Breast epithelium (tissue), 3 donors: ENCODE measurements around the gene DPY19L1.
"Not testable (repeated sequence)": the region's sequence is repeated elsewhere in the genome, so short reads cannot be mapped to it uniquely, and the experiment has no call there.

Experiments
- CTCF ChIP-seq, 3 donors: fragments of 450-650 bp; IDR thresholded peaks; one replicate each; pipeline ENCODE4 v1.5.1; 2016 to 2017; ENCODE audit warnings: antibody characterized with exemption in 3 of 3, mild to moderate bottlenecking in 3 of 3, moderate library complexity in 3 of 3
- POLR2A ChIP-seq: fragments of 450-650 bp; IDR thresholded peaks from one replicate; pipeline ENCODE4 v1.6.1; 2016; ENCODE audit warnings: antibody characterized with exemption, mild to moderate bottlenecking, moderate library complexity

- not testable (repeated sequence) for TF ChIP-seq CTCF (IDR thresholded peaks at IDR 0.05); POLR2A
Measured at GRCh38 chr7:34935735-34936165, 101.5 kb downstream of the DPY19L1 start.
